ENCODE data around the gene ZNF101.
A peak's percentile ranks its signal among the peaks of the same experiment; 100 is the strongest.

The ZNF101 gene

GRCh38 chr19:19668230-19669012 is at the start of gene ZNF101:
Gene ZNF101 (plus strand): TSS chr19:19668839. CDS start chr19:19668964, 125 bp downstream.
- DNase-seq (ENCODE audit: low spot score), result peak; percentile 98

GRCh38 chr19:19619181-19619848 is 49.3 kb upstream of the ZNF101 start:
- no peak for DNase-seq (ENCODE audit: low spot score)

- no peak for DNase-seq (ENCODE audit: low spot score)
Measured at GRCh38 chr19:19619849-19620210, 48.8 kb upstream of the ZNF101 start.

- DNase-seq (ENCODE audit: low spot score), result no peak
Measured at GRCh38 chr19:19623383-19623782, 45.3 kb upstream of the ZNF101 start.

GRCh38 chr19:19624032-19624570 is 44.5 kb upstream of the ZNF101 start:
- no peak for DNase-seq (ENCODE audit: low spot score)

GRCh38 chr19:19626516-19627472 is 41.8 kb upstream of the ZNF101 start:
- no peak for DNase-seq (ENCODE audit: low spot score)

GRCh38 chr19:19627621-19628500 is 40.8 kb upstream of the ZNF101 start, which contains the start of gene LPAR2:
Gene LPAR2 (minus strand): TSS chr19:19628220. CDS start chr19:19627275, 945 bp downstream.
- peak; percentile 72 for DNase-seq (ENCODE audit: low spot score)

- DNase-seq (ENCODE audit: low spot score), result no peak
Measured at GRCh38 chr19:19628501-19629134, 40.0 kb upstream of the ZNF101 start.

GRCh38 chr19:19630062-19630414 is 38.6 kb upstream of the ZNF101 start:
- no peak for DNase-seq (ENCODE audit: low spot score)

- DNase-seq (ENCODE audit: low spot score), result no peak
Measured at GRCh38 chr19:19630426-19630825, 38.2 kb upstream of the ZNF101 start.

- DNase-seq (ENCODE audit: low spot score), result no peak
Measured at GRCh38 chr19:19631346-19631745, 37.3 kb upstream of the ZNF101 start.

GRCh38 chr19:19632661-19633060 is 36.0 kb upstream of the ZNF101 start:
- no peak for DNase-seq (ENCODE audit: low spot score)

- DNase-seq (ENCODE audit: low spot score), result no peak
Measured at GRCh38 chr19:19633711-19634515, 34.7 kb upstream of the ZNF101 start.

- DNase-seq (ENCODE audit: low spot score), result no peak
Measured at GRCh38 chr19:19634516-19635312, 33.9 kb upstream of the ZNF101 start.

- DNase-seq (ENCODE audit: low spot score), result no peak
Measured at GRCh38 chr19:19635313-19635702, 33.3 kb upstream of the ZNF101 start.

GRCh38 chr19:19636573-19637185 is 32.0 kb upstream of the ZNF101 start:
- DNase-seq (ENCODE audit: low spot score), result no peak

GRCh38 chr19:19637186-19637522 is 31.5 kb upstream of the ZNF101 start:
- DNase-seq (ENCODE audit: low spot score), result no peak

- DNase-seq (ENCODE audit: low spot score), result no peak
Measured at GRCh38 chr19:19637523-19638251, 31.0 kb upstream of the ZNF101 start.
